Left lobe of liver (tissue), 1 donor: Measurements from ENCODE around the gene DNMT1. TPM values are rescaled to one million over a fixed set of nuclear protein-coding genes. Genes with fewer than 3 reads are reported as not detected.

ENCODE experiments used
- total RNA-seq: library from RNA; stranded (reverse); gene quantifications from one replicate; pipeline ENCODE4 v1.2.1, GENCODE V29; 2021
- donor health status: DM: no; HTN: yes; CAD: no.

DNMT1 gene
- total RNA-seq, 1 donor from 2014 or later, result 21.5 TPM

Other genes with a start within 250 kb of the DNMT1 start
- 24.3 TPM for gene COL5A3, start 184.4 kb downstream of the DNMT1 start, total RNA-seq
- not detected for gene RDH8, start 181.5 kb downstream of the DNMT1 start, total RNA-seq
- 72.7 TPM for gene SHFL, start 108.6 kb downstream of the DNMT1 start, total RNA-seq
- gene ANGPTL6, start 92.3 kb downstream of the DNMT1 start, total RNA-seq, result 17.9 TPM
- gene PPAN, start 88.6 kb downstream of the DNMT1 start, total RNA-seq, result 13.0 TPM
- 6.6 TPM for gene P2RY11, start 83.3 kb downstream of the DNMT1 start, total RNA-seq
- 84.6 TPM for gene EIF3G, start 75.1 kb downstream of the DNMT1 start, total RNA-seq
- 1.9 TPM for gene S1PR2, start 36.4 kb upstream of the DNMT1 start, total RNA-seq
- gene MRPL4, start 57.3 kb upstream of the DNMT1 start, total RNA-seq, result 43.3 TPM
- gene ICAM1, start 76.2 kb upstream of the DNMT1 start, total RNA-seq, result 5.9 TPM
- 0.15 TPM for gene ICAM4, start 92.0 kb upstream of the DNMT1 start, total RNA-seq
- 0.30 TPM for gene ICAM5, start 95.0 kb upstream of the DNMT1 start, total RNA-seq
- gene ZGLP1, start 114.9 kb upstream of the DNMT1 start, total RNA-seq, result 4.2 TPM
- 11.0 TPM for gene FDX2, start 121.1 kb upstream of the DNMT1 start, total RNA-seq
- 11.3 TPM for gene RAVER1, start 138.6 kb upstream of the DNMT1 start, total RNA-seq
- gene ICAM3, start 144.7 kb upstream of the DNMT1 start, total RNA-seq, result 38.6 TPM
- 78.8 TPM for gene TYK2, start 185.6 kb upstream of the DNMT1 start, total RNA-seq
- gene CDC37, start 208.6 kb upstream of the DNMT1 start, total RNA-seq, result 49.4 TPM
- gene PDE4A, start 225.6 kb upstream of the DNMT1 start, total RNA-seq, result 1.7 TPM